ENCODE results near the gene ANGEL1. TPM values are rescaled to one million over a fixed set of nuclear protein-coding genes. Genes with fewer than 3 reads are reported as not detected.

ANGEL1 gene
- total and polyA plus RNA-seq, 2 of the 13 experiments (the other 11 are each of a cell fraction or from before 2014, with no cell fraction given): 14.3 to 20.1 TPM

DNA sequence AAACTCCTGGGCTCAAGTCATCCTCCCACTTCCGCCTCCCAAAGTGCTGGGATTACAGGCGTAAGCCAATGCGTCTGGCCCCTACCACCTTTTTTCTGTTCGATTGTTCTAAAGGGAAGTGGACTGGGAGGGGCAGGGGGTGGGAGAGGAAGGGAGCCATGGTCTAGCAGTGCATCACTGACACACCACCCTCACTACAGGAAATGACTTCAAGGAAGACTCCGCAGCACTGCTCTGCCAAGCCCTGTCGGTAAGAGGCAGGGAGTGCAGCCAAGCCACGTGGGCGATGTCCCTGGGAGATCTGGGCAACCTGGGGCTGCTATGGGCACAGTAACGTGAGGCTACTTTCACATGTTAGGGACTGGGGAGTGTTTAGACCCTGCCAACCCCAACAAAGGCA is 31.5 kb upstream of the ANGEL1 start:
- H3K27me3 ChIP-seq (ENCODE audit: control insufficient read depth in 1 of 2, insufficient read depth in 2 of 2, low read length in 2 of 2): 0 out of 5 replicates have a peak, but pooled peaks cover 0 to 4% of the 10 kb centered on the region in 2 experiments
- H3K4me1 ChIP-seq (ENCODE audit: insufficient read depth, low read length): peaks cover 5% of the 10 kb centered on the region; the same call in 1 of the 2 replicates
- POLR2A ChIA-PET: interaction anchor here (1.1 kb wide), 1 partner anchor 33 kb away, joined by 3 read pairs; no protein-coding TSS in a partner anchor
- no TSS peak for BruUV-seq (replicated peaks)
- no peaks in the 10 kb centered on the region for H3K79me2 ChIP-seq (ENCODE audit: insufficient read depth, low read length)
- H3K4me3 ChIP-seq (replicated peaks in 1 of 3; ENCODE audit: insufficient read depth in 1 of 3, low read depth in 2 of 3, low read length in 3 of 3): no peak overlapping the region
- no peaks in the 10 kb centered on the region for H4K20me1 ChIP-seq (ENCODE audit: insufficient read depth, low read length)
- no peak for DNase-seq (ENCODE audit: low spot score)
- no peak for TF ChIP-seq HIVEP1 (CRISPR knock-in tag; IDR thresholded peaks at IDR 0.05)
- no peak for TF ChIP-seq GABPA (IDR thresholded peaks at IDR 0.05; ENCODE audit: low read depth, low read length)
- TF ChIP-seq GABPA (CRISPR knock-in tag; IDR thresholded peaks at IDR 0.05; ENCODE audit: low read depth): peak; percentile 46
- intact Hi-C loops (cut with micrococcal nuclease; ENCODE audit: unreplicated experiment): no loop called here
- no peaks in the 10 kb centered on the region for H3K9me3 ChIP-seq (ENCODE audit: low read length)
- no peak overlapping the region for H3K4me2 ChIP-seq (ENCODE audit: low read depth, low read length)
- ATAC-seq: no peak; the same call in 2 of the 3 replicates
- no peaks in the 10 kb centered on the region for H3K36me3 ChIP-seq (replicated peaks in 1 of 2; ENCODE audit: control insufficient read depth in 1 of 2, insufficient read depth in 2 of 2, low read length in 2 of 2)
- in situ Hi-C loops (cut with HindIII; ENCODE audit: extremely low pct_ligation_motif_present, low pct_unique_long_range_greater_than_20kb): no loop called here
- no peak for FAIRE-seq
- CTCF ChIA-PET (ENCODE audit: low intra/inter-chr PET ratio, low total read pairs): no interaction called here
- H3K9ac ChIP-seq (ENCODE audit: insufficient read depth, low read depth, low read length): no peak overlapping the region
- WGBS (ENCODE audit: low lambda C conversion rate): 55% methylated on average over 7 of the region's 9 CpGs
- H3K27ac ChIP-seq (ENCODE audit: extremely low read length, insufficient read depth, low read length): no peak overlapping the region
- no peak overlapping the region for H2AFZ ChIP-seq (ENCODE audit: low read length)

GRCh38 chr14:76842414-76842813 is 29.7 kb upstream of the ANGEL1 start:
- Histone ChIP-seq H3K9me3 (ENCODE audit: low read length) (no peaks in the 10 kb centered on the region), H3K36me3 (replicated peaks in 1 of 2; ENCODE audit: control insufficient read depth in 1 of 2, insufficient read depth in 2 of 2, low read length in 2 of 2) (no peaks in the 10 kb centered on the region), H3K27ac (ENCODE audit: extremely low read length, insufficient read depth, low read length) (no peak overlapping the region), H3K4me1 (ENCODE audit: insufficient read depth, low read length) (no peaks in the 10 kb centered on the region), H3K4me2 (ENCODE audit: low read depth, low read length) (no peak overlapping the region), H2AFZ (ENCODE audit: low read length) (no peak overlapping the region), H3K9ac (ENCODE audit: insufficient read depth, low read depth, low read length) (no peak overlapping the region), H3K79me2 (ENCODE audit: insufficient read depth, low read length) (no peaks in the 10 kb centered on the region), H4K20me1 (ENCODE audit: insufficient read depth, low read length) (no peaks in the 10 kb centered on the region), H3K27me3 (ENCODE audit: control insufficient read depth in 1 of 2, insufficient read depth in 2 of 2, low read length in 2 of 2) (0 out of 5 replicates have a peak, but pooled peaks cover 0 to 4% of the 10 kb centered on the region in 2 experiments), H3K4me3 (replicated peaks in 1 of 3; ENCODE audit: insufficient read depth in 1 of 3, low read depth in 2 of 3, low read length in 3 of 3) (no peak overlapping the region)
- CTCF ChIA-PET (ENCODE audit: low intra/inter-chr PET ratio, low total read pairs): no interaction called here
- TF ChIP-seq ZFYVE20 (CRISPR knock-in tag; IDR thresholded peaks at IDR 0.05; ENCODE audit: borderline replicate concordance, low read depth): no peak
- no peak for TF ChIP-seq ZNF563 (CRISPR knock-in tag; IDR thresholded peaks at IDR 0.05)
- no peak for TF ChIP-seq SIX1 (CRISPR knock-in tag; IDR thresholded peaks at IDR 0.05; ENCODE audit: borderline replicate concordance)
- no peak for TF ChIP-seq THAP7 (CRISPR knock-in tag; IDR thresholded peaks at IDR 0.05)
- no peak for TF ChIP-seq RCOR2 (CRISPR knock-in tag; IDR thresholded peaks at IDR 0.05)
- TF ChIP-seq IKZF4 (CRISPR knock-in tag; IDR thresholded peaks at IDR 0.05; ENCODE audit: borderline replicate concordance, low read depth, not compliant biosample characterization): no peak
- in situ Hi-C loops (cut with HindIII; ENCODE audit: extremely low pct_ligation_motif_present, low pct_unique_long_range_greater_than_20kb) (no loop called here), intact Hi-C loops (cut with micrococcal nuclease; ENCODE audit: unreplicated experiment) (no loop called here)
- ATAC-seq (no peak), FAIRE-seq (no peak), DNase-seq (ENCODE audit: low spot score) (no peak)
- POLR2A ChIA-PET: no interaction called here
- no TSS peak for BruUV-seq (replicated peaks)

Data from HepG2 (cell line).